ENCODE measurements around the gene MARCHF2. TPM values are rescaled to one million over a fixed set of nuclear protein-coding genes. Genes with fewer than 3 reads are reported as not detected.

Gene MARCHF2
- total RNA-seq, 1 experiment from 2014 or later = 6.5 TPM

GRCh38 chr19:8473648-8474476, 60.8 kb downstream of the MARCHF2 start:
- no peak for DNase-seq (ENCODE audit: low read depth)

- no peak for DNase-seq (ENCODE audit: low read depth)
These were observed 61.9 kb downstream of the MARCHF2 start for GRCh38 chr19:8475005-8475404.

DNA sequence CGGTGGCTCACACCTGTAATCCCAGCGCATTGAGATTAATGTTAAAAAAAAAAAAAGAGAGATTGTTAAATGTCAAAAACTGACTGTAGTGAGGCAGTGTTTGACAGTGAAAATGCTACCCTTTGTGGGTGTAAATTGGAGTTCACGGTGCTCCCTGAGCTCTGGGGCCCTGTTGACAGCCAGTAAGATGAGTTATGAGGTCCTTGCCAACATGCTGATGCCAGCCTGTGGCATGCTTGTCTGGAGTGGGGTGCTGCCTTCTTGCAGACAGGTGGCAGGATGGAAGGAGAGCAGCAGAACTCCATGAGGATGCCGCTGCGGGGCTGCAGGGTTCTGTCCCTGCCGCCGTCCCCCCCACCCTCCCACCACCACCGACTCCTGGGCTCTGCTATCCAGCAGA, 63.4 kb downstream of the MARCHF2 start:
- no peak for DNase-seq (ENCODE audit: low read depth)

DNA sequence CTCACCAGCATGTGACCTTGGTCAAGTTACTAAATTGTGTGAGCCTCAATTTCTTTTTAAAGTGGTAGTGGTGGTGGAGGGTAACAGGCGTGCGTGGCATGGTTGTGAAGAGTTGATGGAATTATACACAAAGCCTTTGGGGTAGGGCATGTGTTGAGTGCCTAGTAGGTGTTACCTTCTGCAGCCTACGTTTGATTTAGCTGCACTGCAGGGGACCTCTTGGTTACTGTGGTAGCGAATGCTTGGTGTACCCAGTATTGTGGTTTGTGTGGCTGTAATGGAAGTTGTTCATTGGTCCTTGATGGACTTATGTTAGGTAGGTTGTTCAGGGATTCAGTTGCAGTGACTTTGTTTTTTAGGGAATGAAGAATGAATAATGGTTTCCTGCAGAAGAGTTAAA, 64.8 kb downstream of the MARCHF2 start:
- DNase-seq (ENCODE audit: low read depth) = no peak

- DNase-seq (ENCODE audit: low read depth) = no peak
These were observed 65.5 kb downstream of the MARCHF2 start for GRCh38 chr19:8478598-8478997.

DNA sequence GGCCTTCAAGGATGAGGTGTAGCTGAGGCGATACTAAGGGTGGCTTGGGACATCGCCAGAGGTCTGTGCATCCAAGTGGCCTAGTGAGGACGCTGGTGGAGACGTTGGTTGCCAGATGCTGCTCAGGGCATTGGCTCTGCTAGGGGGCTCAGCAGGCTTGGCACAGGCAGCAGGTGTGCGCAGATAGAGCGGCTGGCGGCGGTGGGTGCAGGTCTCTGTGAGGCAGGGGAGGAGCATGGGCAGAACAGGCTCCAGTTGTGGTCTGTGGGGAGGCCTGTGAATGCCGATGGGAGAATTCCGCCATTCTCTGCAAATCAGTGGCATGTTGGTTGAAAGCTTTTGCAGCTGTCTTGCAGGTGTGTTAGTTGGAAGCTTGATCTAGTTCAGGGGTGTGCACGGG, 68.1 kb downstream of the MARCHF2 start:
- DNase-seq (ENCODE audit: low read depth) = no peak

DNA sequence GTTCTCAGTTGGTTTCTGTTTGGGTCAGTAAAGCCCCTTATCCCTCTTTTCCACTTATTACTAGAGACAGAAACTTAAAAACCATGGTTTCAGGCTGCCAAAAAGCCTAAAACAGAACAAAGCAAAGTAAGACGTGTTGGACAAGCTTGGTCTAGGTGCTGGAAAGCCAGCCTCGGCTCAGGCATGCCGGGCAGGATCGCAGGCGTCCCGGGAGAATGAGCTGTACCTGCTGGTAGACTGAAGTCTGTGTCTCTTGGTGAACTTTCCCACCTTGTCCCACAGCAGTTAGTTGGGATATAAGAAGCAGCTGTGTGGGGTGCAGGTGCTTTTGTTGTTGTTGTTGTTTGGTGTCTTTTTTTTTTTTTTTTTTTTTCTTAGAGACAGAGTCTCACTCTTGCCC, 68.5 kb downstream of the MARCHF2 start:
- DNase-seq (ENCODE audit: low read depth) = no peak

DNA sequence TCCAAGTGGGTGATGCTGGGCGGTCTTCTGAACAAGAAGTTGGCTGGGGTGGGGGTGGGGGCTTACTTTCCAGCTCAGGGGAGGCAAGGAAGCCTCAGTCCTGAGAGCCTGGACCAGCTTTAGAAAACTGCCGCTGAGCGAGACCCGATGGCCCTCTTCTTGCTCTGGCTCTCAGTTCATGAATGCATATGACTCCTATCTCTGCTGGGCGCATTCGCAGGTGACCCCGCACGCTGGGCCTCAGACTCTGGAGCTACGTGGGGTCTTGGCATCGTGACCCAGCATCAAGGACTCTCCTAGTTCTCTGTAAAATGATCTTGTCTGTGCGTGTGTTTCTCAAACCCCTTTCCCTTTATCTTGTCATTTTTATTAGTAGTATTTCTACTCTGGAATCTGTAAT, 69.6 kb downstream of the MARCHF2 start:
- DNase-seq (ENCODE audit: low read depth) = no peak

DNA sequence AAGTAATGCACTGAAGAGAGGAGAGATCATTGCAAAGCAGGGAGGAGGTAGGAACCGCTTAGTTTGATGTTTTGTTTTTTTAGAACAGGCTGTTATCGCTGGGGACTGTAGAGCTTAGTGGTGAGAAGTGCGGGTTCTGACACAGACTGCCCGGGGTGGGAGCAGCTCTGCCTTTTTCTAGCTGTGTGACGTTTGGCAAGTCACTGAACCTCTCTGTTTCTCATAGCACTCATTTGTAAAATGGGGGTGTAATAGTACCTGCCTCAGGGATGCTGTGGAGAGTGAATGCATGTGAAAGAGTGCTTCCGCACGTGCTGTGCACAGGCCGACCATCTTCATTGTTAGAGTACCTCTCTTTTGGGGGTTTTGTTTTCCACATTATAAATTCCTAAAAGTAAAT, 70.1 kb downstream of the MARCHF2 start:
- DNase-seq (ENCODE audit: low read depth) = no peak

DNA sequence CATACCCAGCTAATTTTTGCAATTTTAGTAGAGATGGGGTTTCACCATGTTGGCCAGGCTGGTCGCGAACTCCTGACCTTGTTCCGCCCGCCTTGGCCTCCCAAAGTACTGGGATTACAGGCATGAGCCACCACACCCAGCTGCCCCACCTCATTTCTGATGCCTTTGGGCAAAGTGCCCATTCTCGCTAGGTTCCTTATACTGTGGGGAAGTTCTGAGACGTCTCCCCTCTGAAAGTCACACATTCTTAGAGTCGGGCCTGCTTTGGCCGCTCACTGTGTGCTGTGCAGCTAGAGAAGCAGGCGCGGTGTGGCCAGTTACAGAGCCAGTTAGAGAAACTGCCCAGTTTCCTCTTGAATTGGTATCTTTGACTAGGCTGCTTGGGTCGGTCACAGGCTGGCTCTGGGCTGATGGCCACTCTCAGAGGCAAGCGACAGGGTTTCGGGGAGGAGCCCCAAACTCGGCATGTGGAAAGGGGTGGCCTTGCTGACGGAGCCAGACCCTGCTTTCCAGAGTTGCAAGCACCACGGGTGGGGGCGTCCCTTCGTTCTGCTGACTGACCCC, 71.3 kb downstream of the MARCHF2 start:
- no peak for DNase-seq (ENCODE audit: low read depth)

GRCh38 chr19:8485561-8486371, 72.7 kb downstream of the MARCHF2 start:
- no peak for DNase-seq (ENCODE audit: low read depth)

- DNase-seq (ENCODE audit: low read depth) = no peak
These were observed 73.6 kb downstream of the MARCHF2 start for GRCh38 chr19:8486661-8487136.

GRCh38 chr19:8487137-8487851, 74.2 kb downstream of the MARCHF2 start:
- no peak for DNase-seq (ENCODE audit: low read depth)

DNA sequence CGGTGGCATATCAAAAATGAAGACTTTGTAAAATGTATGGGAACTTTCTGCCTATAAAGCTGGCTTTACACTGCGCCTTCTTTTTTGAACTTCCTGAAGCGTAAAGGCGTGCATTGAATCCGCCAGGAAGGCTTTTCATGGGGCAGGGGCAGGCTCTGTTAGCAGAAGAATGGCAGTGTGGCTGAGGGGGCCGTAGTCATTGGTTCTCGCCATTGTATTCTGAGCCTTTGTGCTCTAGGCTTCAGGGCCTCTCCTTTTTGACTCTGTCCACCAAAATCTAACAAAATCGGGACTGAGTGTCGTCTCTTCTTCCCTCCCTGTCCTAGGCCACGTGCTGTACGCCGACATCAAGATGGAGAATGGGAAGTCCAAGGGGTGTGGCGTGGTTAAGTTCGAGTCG, 75.3 kb downstream of the MARCHF2 start:
- no peak for DNase-seq (ENCODE audit: low read depth)

Small RNA genes within 50 kb of the gene (small RNA-seq; reads per million reads assigned to genes)
- gene MIR4999 = not detected

Other genes with a start within 250 kb of the MARCHF2 start
- gene CERS4, start 203.9 kb upstream of the MARCHF2 start, total RNA-seq (2014; rRNA removed; shearing (Covaris generic)) = 0.27 and 0.50 TPM in 2 replicates
- 88.7 and 93.7 TPM in 2 replicates for gene CD320, start 104.9 kb upstream of the MARCHF2 start, total RNA-seq (2014; rRNA removed; shearing (Covaris generic))
- 35.0 and 39.4 TPM in 2 replicates for gene NDUFA7, start 91.9 kb upstream of the MARCHF2 start, total RNA-seq (2014; rRNA removed; shearing (Covaris generic))
- 1,252 and 1,259 TPM in 2 replicates for gene RPS28, start 91.8 kb upstream of the MARCHF2 start, total RNA-seq (2014; rRNA removed; shearing (Covaris generic))
- not detected in 2 replicates for gene KANK3, start 70.0 kb upstream of the MARCHF2 start, total RNA-seq (2014; rRNA removed; shearing (Covaris generic))
- gene ANGPTL4, start 49.1 kb upstream of the MARCHF2 start, total RNA-seq (2014; rRNA removed; shearing (Covaris generic)) = not detected in 2 replicates
- gene RAB11B, start 22.9 kb upstream of the MARCHF2 start, total RNA-seq (2014; rRNA removed; shearing (Covaris generic)) = 9.6 and 10.7 TPM in 2 replicates
- 109 and 146 TPM in 2 replicates for gene HNRNPM, start 31.7 kb downstream of the MARCHF2 start, total RNA-seq (2014; rRNA removed; shearing (Covaris generic))
- gene PRAM1, start 89.3 kb downstream of the MARCHF2 start, total RNA-seq (2014; rRNA removed; shearing (Covaris generic)) = not detected in 2 replicates
- gene ZNF414, start 100.9 kb downstream of the MARCHF2 start, total RNA-seq (2014; rRNA removed; shearing (Covaris generic)) = 4.1 and 8.5 TPM in 2 replicates
- not detected in 2 replicates for gene MYO1F, start 164.1 kb downstream of the MARCHF2 start, total RNA-seq (2014; rRNA removed; shearing (Covaris generic))
- not detected in 2 replicates for gene ADAMTS10, start 197.4 kb downstream of the MARCHF2 start, total RNA-seq (2014; rRNA removed; shearing (Covaris generic))
- gene NFILZ, start 217.3 kb downstream of the MARCHF2 start, total RNA-seq (2014; rRNA removed; shearing (Covaris generic)) = not detected in 2 replicates

All from HT1080 (cell line).